GM23338 (cell line): ENCODE data around the gene MYO19.

Source experiments
- CREB1 ChIP-seq: fragments of 250-450 bp; sonication (Bioruptor Pico); IDR thresholded peaks from 2 replicates; pipeline ENCODE4 v1.5.0; 2020; ENCODE audit warnings: low read depth, mild to moderate bottlenecking, moderate library complexity
- EZH2 ChIP-seq: fragments of 200-600 bp; sonication (generic); IDR thresholded peaks from one replicate; pipeline ENCODE4 v1.8.0; 2017; ENCODE audit warnings: antibody characterized with exemption, mild to moderate bottlenecking, low read depth; ENCODE audit not compliant: unreplicated experiment
- EZH2phosphoT487 ChIP-seq: fragments of 200-600 bp; sonication (generic); IDR thresholded peaks from one replicate; pipeline ENCODE4 v1.8.1; 2018; ENCODE audit warnings: antibody characterized with exemption; ENCODE audit not compliant: unreplicated experiment
- JUNB ChIP-seq: IDR thresholded peaks from one replicate; pipeline ENCODE4 v1.6.1; 2016; ENCODE audit warnings: antibody characterized with exemption; ENCODE audit not compliant: unreplicated experiment
- NANOG ChIP-seq: IDR thresholded peaks from 2 replicates; pipeline ENCODE4 v1.6.1; 2016; ENCODE audit warnings: antibody characterized with exemption, borderline replicate concordance
- POLR2AphosphoS5 ChIP-seq: IDR thresholded peaks from 2 replicates; pipeline ENCODE4 v1.6.1; 2016; ENCODE audit warnings: antibody characterized with exemption, low read depth
- STAT1 ChIP-seq: IDR thresholded peaks from one replicate; pipeline ENCODE4 v1.6.1; 2016; ENCODE audit warnings: antibody characterized with exemption; ENCODE audit not compliant: unreplicated experiment
- ZNF114 ChIP-seq: fragments of 250-450 bp; sonication (Bioruptor Pico); IDR thresholded peaks from 2 replicates; pipeline ENCODE4 v1.5.0; 2020; ENCODE audit warnings: mild to moderate bottlenecking, moderate library complexity
- ZNF331 ChIP-seq: fragments of 250-450 bp; sonication (Bioruptor Pico); IDR thresholded peaks from 2 replicates; pipeline ENCODE4 v1.5.0; 2020; ENCODE audit warnings: low read depth, mild to moderate bottlenecking, moderate library complexity
- TF ChIP-seq, protein P1 (sequence below), 2 experiments: fragments of 200-600 bp in 1 of 2; sonication (generic) in 1 of 2; conservative IDR thresholded peaks; 2 replicates each; pipeline versions ENCODE4 v1.5.1 to v1.6.1; 2016 to 2017; ENCODE audit warnings: antibody characterized with exemption in 2 of 2, low read depth in 2 of 2, mild to moderate bottlenecking in 2 of 2, moderate library complexity in 1 of 2
- TF ChIP-seq, protein P2 (sequence below): IDR thresholded peaks from one replicate; pipeline ENCODE4 v1.6.1; 2018; ENCODE audit warnings: antibody characterized with exemption; ENCODE audit not compliant: unreplicated experiment
- TF ChIP-seq, protein P3 (sequence below): IDR thresholded peaks from 2 replicates; pipeline ENCODE4 v1.6.1; 2016; ENCODE audit warnings: antibody characterized with exemption

DNA sequence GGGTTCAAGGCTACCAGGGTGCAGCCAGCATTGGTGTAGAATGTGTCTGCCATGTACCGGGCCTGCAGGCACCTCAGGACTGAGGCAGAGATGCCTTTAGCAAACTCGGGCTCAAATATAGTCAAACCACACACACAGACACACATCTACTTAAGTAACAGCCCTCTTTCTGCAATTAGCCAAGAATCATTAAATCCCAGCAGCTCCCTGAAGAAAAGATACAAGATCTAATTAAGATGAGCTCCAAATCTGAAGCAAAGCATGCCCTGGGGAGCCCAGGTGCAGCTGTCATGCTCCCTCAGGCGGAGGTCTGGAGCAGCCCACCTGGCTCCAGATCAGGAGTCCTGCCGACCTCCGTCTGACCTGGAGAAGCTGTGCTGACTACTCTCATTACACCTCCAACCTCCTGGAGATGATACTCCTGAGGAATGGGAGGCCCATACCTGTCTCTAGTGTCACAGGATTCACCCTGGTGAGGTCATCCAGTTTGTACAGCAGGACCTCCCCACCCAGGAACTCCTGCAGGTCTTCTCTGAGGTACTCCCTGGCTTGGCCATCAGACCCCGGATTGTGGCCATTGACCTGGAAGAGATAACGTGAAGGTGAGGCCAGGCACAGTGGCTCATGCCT lies 6.9 kb downstream of the MYO19 start:
- TF ChIP-seq, protein P1, sequence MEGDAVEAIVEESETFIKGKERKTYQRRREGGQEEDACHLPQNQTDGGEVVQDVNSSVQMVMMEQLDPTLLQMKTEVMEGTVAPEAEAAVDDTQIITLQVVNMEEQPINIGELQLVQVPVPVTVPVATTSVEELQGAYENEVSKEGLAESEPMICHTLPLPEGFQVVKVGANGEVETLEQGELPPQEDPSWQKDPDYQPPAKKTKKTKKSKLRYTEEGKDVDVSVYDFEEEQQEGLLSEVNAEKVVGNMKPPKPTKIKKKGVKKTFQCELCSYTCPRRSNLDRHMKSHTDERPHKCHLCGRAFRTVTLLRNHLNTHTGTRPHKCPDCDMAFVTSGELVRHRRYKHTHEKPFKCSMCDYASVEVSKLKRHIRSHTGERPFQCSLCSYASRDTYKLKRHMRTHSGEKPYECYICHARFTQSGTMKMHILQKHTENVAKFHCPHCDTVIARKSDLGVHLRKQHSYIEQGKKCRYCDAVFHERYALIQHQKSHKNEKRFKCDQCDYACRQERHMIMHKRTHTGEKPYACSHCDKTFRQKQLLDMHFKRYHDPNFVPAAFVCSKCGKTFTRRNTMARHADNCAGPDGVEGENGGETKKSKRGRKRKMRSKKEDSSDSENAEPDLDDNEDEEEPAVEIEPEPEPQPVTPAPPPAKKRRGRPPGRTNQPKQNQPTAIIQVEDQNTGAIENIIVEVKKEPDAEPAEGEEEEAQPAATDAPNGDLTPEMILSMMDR (conservative IDR thresholded peaks at IDR 0.05; ENCODE audit: low read depth in 2 of 2) = no peak
- no peak for TF ChIP-seq EZH2phosphoT487
- TF ChIP-seq POLR2AphosphoS5 = no peak
- TF ChIP-seq, protein P2, sequence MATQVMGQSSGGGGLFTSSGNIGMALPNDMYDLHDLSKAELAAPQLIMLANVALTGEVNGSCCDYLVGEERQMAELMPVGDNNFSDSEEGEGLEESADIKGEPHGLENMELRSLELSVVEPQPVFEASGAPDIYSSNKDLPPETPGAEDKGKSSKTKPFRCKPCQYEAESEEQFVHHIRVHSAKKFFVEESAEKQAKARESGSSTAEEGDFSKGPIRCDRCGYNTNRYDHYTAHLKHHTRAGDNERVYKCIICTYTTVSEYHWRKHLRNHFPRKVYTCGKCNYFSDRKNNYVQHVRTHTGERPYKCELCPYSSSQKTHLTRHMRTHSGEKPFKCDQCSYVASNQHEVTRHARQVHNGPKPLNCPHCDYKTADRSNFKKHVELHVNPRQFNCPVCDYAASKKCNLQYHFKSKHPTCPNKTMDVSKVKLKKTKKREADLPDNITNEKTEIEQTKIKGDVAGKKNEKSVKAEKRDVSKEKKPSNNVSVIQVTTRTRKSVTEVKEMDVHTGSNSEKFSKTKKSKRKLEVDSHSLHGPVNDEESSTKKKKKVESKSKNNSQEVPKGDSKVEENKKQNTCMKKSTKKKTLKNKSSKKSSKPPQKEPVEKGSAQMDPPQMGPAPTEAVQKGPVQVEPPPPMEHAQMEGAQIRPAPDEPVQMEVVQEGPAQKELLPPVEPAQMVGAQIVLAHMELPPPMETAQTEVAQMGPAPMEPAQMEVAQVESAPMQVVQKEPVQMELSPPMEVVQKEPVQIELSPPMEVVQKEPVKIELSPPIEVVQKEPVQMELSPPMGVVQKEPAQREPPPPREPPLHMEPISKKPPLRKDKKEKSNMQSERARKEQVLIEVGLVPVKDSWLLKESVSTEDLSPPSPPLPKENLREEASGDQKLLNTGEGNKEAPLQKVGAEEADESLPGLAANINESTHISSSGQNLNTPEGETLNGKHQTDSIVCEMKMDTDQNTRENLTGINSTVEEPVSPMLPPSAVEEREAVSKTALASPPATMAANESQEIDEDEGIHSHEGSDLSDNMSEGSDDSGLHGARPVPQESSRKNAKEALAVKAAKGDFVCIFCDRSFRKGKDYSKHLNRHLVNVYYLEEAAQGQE = no peak
- TF ChIP-seq JUNB = no peak
- no peak for TF ChIP-seq EZH2
- no peak for TF ChIP-seq ZNF114
- TF ChIP-seq STAT1 = no peak
- TF ChIP-seq, protein P3, sequence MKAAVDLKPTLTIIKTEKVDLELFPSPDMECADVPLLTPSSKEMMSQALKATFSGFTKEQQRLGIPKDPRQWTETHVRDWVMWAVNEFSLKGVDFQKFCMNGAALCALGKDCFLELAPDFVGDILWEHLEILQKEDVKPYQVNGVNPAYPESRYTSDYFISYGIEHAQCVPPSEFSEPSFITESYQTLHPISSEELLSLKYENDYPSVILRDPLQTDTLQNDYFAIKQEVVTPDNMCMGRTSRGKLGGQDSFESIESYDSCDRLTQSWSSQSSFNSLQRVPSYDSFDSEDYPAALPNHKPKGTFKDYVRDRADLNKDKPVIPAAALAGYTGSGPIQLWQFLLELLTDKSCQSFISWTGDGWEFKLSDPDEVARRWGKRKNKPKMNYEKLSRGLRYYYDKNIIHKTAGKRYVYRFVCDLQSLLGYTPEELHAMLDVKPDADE = no peak
- TF ChIP-seq CREB1 (CRISPR knock-in tag) = no peak
- no peak for TF ChIP-seq NANOG
- TF ChIP-seq ZNF331 (CRISPR knock-in tag) = no peak
